GM18861 (cell line): Measurements from ENCODE around the gene CACTIN.
"Not testable (repeated sequence)": the region's sequence is repeated elsewhere in the genome, so short reads cannot be mapped to it uniquely, and the experiment has no call there.

ENCODE experiments used
- ATAC-seq: cut with Tn5 transposase; IDR thresholded peaks from one replicate; pipeline ENCODE4 v1.9.1; 2021; ENCODE audit not compliant: unreplicated experiment

CACTIN gene

DNA sequence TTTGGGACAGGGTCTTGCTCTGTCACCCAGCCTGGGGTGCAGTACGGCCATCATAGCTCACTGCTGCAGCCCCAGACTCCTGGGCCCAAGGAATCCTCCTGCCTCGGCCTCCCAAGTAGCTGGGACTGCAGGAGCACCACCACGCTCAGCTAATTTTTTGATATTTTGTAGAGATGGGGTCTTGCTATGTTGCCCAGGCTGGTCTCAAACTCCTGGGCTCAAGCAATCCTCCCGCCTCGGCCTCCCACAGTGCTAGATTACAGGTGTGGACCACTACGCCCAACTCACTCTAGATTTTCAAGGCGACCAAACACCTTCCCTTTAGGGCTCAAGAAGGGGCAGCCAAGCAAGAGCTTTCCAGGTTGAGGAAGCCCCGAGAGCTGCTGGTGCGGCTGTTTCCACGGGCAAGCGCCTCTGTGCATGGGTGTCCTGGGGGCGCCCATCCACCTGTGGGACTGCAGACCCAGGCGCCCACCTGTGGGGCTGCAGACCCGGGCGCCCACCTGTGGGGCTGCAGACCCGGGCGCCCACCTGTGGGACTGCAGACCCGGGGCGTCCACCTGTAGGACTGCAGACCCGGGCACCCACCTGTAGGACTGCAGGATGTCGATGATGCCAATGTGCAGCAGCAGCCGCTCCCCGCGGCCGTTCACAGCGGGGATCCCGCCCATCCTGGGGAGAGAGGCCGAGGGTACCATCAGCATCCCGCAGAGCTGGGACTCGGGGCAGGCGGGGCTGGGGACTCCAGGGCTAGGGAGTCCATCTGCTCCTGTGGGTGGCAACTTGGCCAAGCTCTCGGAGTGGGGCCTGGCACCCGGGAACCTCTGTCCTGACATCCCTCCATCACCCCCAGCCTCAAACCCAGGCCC lies 21.7 kb upstream of the CACTIN start:
- no peak for ATAC-seq

DNA sequence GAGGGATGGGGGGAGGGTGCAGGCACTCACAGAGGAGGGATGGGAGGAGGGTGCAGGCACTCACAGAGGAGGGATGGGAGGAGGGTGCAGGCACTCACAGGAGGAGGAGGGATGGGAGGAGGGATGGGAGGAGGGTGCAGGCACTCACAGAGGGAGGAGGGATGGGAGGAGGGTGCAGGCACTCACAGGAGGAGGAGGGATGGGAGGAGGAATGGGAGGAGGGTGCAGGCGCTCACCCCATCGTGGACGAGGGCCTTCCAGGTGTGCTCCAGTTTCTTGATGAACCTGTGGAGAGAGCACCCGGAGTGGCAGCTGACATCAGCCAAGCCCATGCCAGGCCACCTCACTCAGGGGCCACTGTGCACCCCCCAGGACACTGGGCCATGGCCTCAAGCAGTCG lies 20.5 kb upstream of the CACTIN start:
- not testable (repeated sequence) for ATAC-seq

DNA sequence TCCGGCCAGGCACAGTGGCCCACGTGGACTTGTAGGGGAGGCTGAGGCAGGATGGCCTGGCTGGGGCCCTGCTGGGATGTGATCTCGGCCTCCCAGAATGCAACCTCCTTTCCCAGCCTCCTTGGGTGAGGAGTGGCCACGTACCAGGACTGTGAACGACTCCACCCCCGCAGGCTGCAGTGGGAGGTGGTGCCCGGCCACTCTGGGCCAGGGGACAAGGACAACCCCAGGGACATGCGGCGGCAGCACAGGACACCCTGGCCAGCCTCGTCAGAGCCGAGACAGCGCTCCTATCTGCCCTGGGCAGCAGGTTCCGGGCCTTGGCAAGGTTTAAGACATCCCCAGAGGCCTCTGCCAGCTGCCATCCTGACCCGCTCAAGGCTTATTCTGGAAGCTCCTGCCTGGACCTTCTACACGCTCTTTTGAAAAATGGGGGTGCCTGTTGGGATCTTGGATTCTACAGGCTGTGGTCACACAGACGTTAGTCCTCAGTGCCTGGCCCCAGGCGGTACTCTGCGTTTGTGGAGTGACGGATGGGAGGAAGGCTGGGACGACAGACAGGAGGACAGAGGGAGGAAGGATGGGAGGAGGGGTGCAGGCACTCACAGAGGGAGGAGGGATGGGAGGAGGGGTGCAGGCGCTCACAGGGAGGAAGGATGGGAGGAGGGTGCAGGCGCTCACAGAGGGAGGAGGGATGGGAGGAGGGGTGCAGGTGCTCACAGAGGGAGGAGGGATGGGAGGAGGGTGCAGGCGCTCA lies 19.9 kb upstream of the CACTIN start:
- no peak for ATAC-seq

DNA sequence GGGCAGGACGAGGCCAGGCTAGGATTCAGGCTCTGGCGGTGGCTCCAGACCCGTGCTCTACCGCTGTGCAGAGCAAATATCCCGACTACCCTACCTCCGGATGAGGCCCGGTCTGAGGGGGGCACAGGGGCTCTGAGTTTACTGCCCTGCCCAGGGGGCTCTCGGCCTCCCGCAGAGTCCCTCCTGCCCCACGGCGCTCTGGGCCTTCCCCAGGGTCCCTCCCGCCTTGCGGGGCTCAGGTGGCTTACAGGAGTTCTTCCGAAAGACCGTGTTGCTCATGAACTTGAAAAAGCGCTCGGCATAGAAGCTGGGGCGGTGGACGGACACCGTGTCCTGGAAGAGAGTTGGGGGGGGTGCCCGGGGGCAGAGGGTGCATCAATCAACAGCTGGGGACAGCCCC lies 19.1 kb upstream of the CACTIN start:
- ATAC-seq = no peak

DNA sequence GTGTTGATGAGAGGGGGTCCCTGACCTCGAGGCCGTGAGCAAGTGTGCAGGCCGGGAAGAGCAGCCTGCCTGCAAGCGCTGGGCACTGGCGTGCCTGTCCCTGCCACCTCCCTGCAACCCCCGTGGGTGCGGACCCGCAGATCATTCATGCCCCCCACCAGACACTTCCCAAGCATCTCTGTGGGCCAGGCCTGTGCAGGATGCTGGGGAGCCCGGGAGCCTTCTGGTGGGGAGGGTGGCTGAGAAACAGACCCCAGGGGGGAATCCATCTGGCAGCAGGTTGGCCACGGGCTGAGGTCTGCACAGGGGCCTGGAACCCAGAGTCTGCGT lies 18.4 kb upstream of the CACTIN start:
- ATAC-seq = no peak

DNA sequence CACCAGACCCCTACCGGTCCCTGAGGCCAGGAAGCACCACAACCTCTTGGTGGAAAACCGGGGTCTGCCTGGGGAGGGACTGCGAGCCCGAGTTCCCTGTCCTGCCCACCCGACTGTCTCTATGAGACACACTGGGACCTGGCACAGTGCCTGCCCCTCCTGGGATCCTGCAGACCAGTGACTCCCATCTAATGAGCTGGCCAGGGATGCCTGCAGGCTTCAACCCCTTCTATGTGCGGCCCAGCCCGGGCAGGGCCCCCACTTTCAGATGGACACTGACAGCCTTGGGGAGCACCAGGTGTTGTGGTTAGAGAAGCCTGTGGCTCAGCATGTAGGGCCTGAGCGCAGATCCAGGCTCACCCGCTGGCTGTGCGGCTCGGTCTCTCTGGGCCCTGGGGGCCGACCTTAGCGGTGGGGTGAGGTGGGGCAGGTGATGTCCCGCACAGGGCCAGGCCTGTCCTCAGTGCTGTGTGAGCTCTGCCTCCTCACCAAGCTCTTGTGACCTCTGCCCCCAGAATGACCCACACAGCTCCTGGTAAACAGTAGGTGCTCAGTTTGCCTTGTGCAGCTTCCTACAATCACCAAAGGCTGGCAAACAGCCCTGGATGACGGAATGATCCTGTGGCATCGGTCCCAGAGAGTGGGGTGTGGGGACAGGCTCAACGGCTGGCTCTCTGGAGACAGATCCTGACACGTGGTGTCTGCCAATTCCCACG lies 17.9 kb upstream of the CACTIN start:
- no peak for ATAC-seq

DNA sequence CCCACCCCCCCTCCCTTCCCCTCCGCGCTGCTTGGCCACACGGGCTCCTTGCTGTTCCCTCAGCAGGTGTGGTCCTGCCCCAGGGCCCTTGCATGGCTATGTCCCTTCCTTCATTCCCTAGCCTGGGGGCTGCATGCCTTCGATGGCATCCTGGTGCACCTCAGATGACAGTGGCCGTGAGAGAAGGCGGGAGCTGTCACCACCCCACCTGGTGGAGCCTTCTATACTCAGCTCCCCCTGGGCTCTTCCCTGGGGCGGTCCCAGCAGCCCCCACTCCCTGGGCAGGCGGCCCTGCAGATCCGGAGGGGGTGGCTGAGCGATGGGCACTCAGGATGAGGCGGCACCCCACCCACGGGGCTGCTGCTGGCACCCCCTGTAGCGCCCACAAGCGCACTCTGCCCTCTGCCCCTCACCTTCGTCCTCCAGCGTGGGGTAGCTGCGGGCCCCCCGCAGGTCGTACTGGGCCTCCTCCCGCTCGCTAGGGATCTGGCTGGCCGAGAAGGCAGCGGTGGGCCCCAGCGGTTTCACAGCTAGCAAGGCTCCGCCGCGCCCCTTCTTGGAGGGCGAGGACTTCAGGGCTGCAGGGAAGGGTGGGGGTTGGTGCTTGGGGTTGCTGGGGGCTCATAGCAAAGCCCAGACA lies 17.2 kb upstream of the CACTIN start:
- no peak for ATAC-seq

DNA sequence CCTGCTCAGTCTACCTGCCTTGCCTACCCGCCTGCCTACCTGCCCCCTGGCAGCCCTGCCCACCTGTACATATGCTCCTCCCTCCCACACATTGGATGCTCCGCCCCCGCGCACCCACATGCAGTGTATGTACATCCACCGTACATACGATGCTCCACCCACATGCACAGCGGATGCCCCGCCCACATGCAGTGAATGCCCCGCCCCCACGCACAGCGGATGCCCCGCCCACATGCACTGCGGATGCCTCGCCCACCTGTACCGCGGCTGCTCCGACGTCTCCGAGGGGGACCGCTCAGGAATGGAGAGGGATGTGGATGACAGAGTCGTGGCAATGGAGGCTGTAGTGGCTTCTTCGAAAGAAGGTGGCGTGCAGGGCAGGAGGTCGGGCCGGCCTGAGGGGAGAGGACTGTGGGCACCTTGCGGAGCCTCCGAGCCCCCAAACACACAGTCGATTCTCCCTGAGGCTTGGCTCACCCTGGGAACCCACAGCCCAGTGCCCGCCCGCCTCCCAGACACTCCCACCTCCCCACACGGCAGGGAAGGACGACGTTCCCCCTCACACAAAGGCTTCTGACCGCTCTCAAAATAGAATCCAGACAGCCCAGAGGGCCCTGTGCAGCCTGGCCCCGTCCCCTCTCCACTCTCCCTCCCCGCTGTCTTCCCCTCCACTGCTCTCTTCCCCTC lies 16.5 kb upstream of the CACTIN start:
- ATAC-seq = no peak

DNA sequence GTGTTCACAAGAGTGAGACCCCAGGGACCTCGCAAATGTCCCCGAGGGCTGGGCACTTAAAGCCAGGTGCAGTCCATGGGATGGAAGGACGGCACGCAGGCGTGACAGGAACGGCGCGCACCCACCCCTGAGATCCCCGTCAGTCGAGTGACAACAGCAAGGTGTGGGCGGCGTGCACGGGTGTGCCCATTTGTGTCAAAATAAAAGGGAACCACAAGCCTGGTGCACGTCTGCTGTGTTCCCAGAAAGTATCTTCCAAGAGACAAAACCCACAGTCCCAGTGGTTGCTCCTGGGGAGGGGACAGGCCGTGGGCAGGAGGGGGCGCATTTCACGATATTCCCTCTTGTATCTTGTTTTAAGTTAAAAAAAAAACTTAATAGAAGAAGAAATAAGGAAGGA lies 15.7 kb upstream of the CACTIN start:
- no peak for ATAC-seq

DNA sequence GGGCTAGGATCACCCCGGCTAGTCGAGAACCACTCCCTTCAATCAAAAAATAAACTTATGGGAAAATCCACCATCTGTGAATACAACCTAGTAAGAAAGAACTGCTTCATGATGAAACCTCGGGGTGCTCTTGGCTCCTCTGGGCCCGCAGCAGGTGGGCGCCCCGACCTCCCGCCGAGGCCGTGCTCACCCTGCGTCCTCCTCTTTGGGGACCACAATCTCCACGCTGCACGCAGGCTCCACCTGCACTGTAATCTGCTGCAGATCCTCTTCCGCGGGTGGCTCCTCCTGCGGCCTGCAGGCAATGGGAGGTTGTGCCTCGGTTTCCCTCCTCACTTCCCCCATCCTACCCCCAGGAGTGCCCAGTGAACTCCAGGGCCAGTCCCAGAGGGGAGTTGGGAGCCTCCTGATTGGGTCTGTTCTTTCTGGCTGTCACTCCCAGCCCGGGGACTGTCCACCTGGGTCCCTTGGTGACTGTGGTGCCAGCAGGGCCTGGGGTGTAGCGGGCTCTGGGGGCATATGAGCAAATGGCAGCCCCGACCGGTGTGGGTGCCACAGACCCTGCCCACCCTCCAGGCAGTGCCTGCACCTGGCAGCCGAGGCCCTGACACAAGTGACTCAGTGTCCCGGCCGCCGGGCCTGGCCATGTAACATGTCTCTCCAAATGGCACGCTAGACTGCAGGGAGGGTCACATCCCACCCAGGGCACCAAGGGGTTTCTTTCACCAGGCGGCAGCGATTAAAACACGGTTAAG lies 15.1 kb upstream of the CACTIN start:
- ATAC-seq = no peak

DNA sequence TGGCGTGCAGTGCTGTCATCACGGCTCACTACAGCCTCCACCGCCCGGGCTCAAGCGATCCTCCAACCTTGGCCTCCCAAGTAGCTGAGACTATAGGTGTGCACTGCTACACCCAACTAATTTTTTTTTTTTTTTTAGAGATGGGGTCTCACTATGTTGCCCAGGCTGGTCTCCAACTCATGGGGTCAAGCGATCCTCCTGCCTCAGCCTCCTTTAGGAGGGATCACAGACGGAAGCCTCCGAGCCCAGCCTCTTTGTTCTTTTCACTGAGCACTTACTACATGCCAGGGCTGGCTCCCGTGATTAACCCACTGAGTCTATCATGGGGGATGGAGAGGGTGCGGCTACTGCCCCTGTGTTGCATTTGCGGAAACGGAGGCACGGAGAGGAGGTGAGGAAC lies 12.9 kb upstream of the CACTIN start:
- no peak for ATAC-seq

DNA sequence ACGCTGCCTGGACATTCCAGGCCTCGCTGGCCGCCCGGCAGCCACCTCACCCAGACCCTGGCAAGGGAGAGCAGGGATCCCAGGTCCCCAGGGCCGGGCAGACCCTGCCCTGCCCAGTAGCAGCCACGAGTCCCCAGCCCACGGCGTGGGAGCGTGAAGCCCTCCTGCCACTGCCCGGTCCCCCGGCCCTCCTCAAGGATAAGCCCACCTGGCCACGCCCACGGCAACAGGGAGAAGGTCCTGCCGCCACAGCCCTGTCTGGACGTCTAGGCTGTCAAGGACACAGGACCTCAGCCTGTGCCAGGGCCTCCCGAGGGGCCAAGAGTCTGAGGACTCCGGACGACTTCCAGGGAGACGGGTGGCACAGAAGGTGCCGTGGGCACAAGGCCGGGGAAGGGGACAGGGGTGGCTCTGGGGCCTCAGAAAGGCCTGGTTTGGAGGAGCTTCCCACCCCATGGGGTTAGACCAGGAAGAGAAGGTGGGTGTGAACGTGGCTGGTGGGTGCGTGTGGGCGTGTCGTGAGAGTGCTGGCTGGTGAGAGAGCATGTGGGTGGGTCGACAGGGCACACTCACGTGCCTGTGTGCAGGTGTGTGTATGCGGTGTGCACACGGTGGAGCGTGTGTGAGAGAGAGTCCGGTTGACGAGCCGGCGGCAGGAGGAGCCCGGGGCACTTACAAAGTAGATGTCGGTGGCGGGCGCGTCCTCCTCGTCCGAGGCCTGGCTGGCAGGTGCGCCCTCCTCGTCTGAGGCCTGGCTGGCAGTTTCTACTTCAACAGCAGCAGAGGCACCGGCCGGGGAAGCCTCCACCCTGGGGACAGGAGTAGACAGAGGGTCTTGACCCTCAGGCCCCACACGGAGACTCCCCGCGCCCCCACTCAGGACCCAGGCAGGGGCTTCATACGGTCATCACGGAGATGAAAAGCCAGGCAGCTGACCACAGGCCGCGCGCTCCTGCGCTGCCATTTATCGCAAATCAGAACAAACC lies 11.9 kb upstream of the CACTIN start:
- no peak for ATAC-seq

DNA sequence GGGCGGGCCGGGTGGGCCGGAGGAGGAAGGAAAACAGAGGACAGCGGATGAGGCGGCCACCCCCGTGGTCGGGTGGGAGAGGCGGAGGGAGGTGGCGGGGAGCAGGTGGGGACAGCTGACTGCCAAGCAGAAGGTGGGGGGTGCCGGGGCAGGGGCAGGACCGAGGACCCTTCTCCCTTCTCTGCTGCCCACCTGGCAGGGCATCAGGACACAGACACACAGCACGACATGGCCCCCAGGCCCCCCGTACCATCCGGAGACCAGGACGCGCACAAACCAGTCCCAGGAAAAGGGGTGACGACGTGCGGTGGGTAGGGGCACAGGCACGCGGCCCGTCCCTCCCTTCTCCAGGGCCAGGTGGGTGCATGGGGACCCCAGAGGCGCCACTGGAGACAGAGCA lies 11.0 kb upstream of the CACTIN start:
- ATAC-seq = no peak

DNA sequence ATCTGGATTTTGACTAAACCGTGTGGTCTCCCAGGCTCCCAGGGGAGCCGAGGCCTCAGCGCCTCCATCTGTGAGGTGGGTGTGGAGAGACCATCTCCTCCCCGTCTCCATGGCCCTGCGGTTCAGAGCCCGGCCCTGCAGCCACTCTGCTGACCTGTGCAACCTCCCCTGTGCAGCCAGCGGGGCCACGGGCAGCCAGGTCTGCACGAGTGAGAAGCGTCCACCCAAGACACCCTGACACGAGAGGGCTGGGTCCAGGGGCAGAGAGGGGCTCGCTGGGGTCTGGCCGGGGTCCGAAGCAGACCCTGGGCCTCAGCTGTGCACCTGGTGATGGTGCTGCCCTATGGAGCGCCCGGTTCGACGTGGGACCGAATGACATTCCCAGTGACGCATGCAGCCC lies 10.4 kb upstream of the CACTIN start:
- no peak for ATAC-seq

DNA sequence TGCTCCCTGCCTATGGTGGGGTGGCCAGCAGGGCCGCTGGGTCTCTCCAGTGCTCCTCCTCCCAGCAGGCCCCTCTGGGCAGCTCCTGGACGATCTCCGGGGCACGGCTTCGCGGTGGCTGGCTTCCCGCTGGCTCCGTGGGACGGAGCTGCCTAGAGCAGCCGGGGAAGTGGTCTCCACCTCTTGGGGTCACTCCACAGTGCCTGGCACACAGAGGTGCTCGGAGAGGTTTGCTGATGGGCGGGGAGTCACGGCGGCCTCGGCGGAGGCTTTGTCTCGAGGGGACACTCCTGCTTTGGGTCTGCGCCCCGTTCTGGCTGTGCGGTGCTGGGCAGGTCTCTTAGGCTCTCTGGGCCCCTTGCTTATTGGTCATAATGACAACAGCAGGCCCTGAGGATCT lies 9.9 kb upstream of the CACTIN start:
- no peak for ATAC-seq

DNA sequence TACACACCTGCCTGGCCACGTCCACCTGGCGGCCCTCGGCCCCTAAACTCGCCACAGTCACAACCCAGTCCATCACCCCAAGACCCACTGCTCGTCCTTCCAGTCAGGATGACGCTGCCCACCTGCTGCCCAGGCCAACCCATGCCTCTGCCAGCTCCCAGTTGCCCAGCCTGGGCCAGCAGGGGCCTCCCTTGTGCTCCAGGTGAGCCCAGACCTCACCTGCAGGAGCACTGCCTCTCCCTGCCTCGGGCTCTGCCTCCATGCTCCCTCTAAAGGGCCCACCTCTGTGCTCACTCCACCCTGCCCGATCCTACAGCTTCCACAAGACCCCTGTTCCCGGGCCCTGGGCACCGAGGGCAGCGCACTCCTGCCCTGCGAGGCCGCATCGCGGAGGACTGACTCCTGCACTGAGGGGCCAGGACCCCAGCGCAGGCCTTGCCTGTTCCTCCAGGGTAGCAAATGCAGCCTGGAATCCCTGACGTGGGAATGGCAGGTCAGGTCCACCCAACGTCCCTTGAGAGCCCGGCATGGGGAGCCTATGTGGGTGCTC lies 8.0 kb upstream of the CACTIN start:
- ATAC-seq = no peak

DNA sequence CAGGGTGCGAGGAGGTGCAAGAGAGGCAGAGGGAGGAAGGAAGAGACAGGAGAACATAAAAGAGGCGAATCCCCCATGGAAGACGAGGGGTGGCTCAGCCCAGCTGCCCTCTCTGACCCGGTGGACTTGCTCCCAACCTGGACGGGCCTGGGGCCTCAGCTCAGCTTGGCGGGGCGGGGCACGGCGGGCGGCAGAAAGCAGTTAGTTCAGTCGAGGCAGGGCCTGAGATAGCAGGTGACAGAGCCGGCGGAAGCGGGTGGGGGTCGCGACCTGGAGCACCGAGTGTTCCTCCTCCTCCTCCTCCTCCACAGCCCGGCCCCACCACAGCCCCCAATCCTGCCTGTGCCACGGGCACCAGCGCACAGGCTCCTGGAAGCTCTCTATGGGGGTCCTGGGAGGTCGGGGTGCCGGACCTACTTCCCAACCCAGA lies 7.0 kb upstream of the CACTIN start:
- no peak for ATAC-seq

DNA sequence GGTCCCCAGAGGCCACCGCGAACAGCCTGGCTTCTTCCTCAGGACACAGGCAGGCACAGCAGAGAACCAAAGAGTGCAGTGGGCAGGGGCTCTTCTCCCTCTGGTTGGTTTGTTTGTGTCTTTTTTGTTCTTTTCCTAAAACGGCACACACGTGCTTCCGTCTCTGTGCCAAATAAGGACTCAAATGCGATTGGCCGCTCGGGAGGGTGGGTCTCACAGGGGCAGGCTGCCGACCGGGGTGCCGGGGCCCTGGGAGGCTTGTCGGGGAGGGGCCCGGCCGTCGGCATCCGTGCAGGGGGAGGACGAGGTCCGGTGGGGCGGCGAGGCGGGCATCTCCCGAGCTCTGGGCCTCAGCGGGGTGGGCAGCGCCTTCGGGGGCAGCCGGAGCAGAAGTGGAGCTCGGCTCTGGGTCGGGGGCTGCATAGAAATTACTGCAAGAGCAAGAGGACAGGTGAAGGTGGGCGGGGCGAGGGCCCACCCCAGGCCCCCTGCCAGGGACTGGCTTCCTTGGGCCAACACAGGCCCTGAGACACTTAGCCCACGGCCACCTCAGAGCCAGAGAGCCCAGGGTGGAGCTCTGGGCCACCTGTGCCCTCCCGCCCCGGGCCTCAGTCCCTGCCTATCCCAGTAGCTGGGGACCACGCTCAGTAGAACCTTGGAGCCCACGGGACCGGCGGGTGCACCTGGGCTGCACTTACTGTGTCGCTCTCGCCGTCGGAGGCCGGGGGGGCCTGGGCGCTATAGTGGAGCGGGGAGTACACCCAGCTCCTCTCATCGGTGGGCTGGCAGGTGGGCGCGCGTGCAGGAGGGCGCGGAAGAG lies 6.4 kb upstream of the CACTIN start:
- no peak for ATAC-seq
